Skeletal muscle cell (primary cell): Measurements from ENCODE around the gene CHSY1.
"Not testable (repeated sequence)": the region's sequence is repeated elsewhere in the genome, so short reads cannot be mapped to it uniquely, and the experiment has no call there.

Experiments
- DNase-seq: peaks from one replicate; pipeline ENCODE4 v3.0.0-alpha.2; 2010; ENCODE audit warnings: low read depth
- H3K4me3 ChIP-seq: 2 replicates; pipeline ENCODE4 v1.5.1; 2011; ENCODE audit warnings: low read depth, mild to moderate bottlenecking, control low read depth, low read length, moderate library complexity

The CHSY1 gene

GRCh38 chr15:101251830-101252820 is at the start of gene CHSY1:
TSS of gene CHSY1 (minus strand) at chr15:101252048. CDS start at chr15:101251456, 592 bp downstream.
- DNase-seq = peak; percentile 85
- H3K4me3 ChIP-seq = peak within 1 kb of the TSS; percentile 79

GRCh38 chr15:101296418-101297405 is 44.9 kb upstream of the CHSY1 start:
- peak; percentile 36 for DNase-seq
- peak overlapping the region; percentile 64 for H3K4me3 ChIP-seq

GRCh38 chr15:101295607-101296161 is 43.8 kb upstream of the CHSY1 start:
- DNase-seq = peak; percentile 41
- peak overlapping the region; percentile 64 for H3K4me3 ChIP-seq

- DNase-seq = peak; percentile 83
Observed at GRCh38 chr15:101294731-101295606, 43.1 kb upstream of the CHSY1 start, which contains the start of gene SNRPA1. TSS of gene SNRPA1 (minus strand) at chr15:101295248. CDS start at chr15:101295178, 70 bp downstream.

GRCh38 chr15:101293122-101293521 is 41.3 kb upstream of the CHSY1 start:
- H3K4me3 ChIP-seq = peak overlapping the region; percentile 64
- no peak for DNase-seq

More at GRCh38 chr15:101294731-101295606, 43.1 kb upstream of the CHSY1 start, which contains the start of gene SNRPA1:
- peak within 1 kb of the TSS; percentile 64 for H3K4me3 ChIP-seq

GRCh38 chr15:101288905-101289513 is 37.2 kb upstream of the CHSY1 start:
- no peak for DNase-seq
- no peak overlapping the region for H3K4me3 ChIP-seq

GRCh38 chr15:101287342-101287741 is 35.5 kb upstream of the CHSY1 start:
- H3K4me3 ChIP-seq, DNase-seq: not testable (repeated sequence)

GRCh38 chr15:101286471-101287114 is 34.7 kb upstream of the CHSY1 start:
- DNase-seq = no peak
- H3K4me3 ChIP-seq = no peak overlapping the region

GRCh38 chr15:101283931-101284330 is 32.1 kb upstream of the CHSY1 start:
- no peak overlapping the region for H3K4me3 ChIP-seq
- no peak for DNase-seq

- no peak overlapping the region for H3K4me3 ChIP-seq
- DNase-seq = no peak
Observed at GRCh38 chr15:101280007-101280406, 28.2 kb upstream of the CHSY1 start.

GRCh38 chr15:101277943-101278564 is 26.2 kb upstream of the CHSY1 start:
- peak overlapping the region; percentile 80 for H3K4me3 ChIP-seq
- DNase-seq = peak; percentile 23

- peak; percentile 72 for DNase-seq
- H3K4me3 ChIP-seq = peak within 1 kb of the TSS; percentile 80
Observed at GRCh38 chr15:101277038-101277822, 25.4 kb upstream of the CHSY1 start, which contains the start of gene SELENOS. TSS of gene SELENOS (minus strand) at chr15:101277485. CDS start at chr15:101277417, 68 bp downstream.

- DNase-seq = no peak
- peak overlapping the region; percentile 80 for H3K4me3 ChIP-seq
Observed at GRCh38 chr15:101276501-101277037, 24.7 kb upstream of the CHSY1 start.

- H3K4me3 ChIP-seq = no peak overlapping the region
Observed at GRCh38 chr15:101275018-101275417, 23.2 kb upstream of the CHSY1 start.

GRCh38 chr15:101273534-101273933 is 21.7 kb upstream of the CHSY1 start:
- DNase-seq = no peak
- no peak overlapping the region for H3K4me3 ChIP-seq

More at GRCh38 chr15:101275018-101275417, 23.2 kb upstream of the CHSY1 start:
- no peak for DNase-seq

- no peak for DNase-seq
- no peak overlapping the region for H3K4me3 ChIP-seq
Observed at GRCh38 chr15:101272584-101272983, 20.7 kb upstream of the CHSY1 start.
